K562 (cell line): ENCODE measurements around the gene SOX21.

Source experiments
- CTCF ChIP-seq, 3 experiments: IDR thresholded peaks in 2 of 3; conservative IDR thresholded peaks in 1 of 3; 2 replicates each; pipeline ENCODE4 v1.5.1; 2011 to 2012; ENCODE audit warnings: low read length in 3 of 3, mild to moderate bottlenecking in 3 of 3, control low read depth in 2 of 3, improper control_type of control experiment in 1 of 3, inconsistent platforms in 1 of 3, low read depth in 1 of 3, mixed read lengths in 1 of 3, moderate library complexity in 1 of 3; ENCODE audit not compliant: insufficient read depth in 2 of 3
- MAX ChIP-seq: sonication (generic); formaldehyde crosslinking; IDR thresholded peaks from 2 replicates; pipeline ENCODE4 v1.9.0; 2022; ENCODE audit warnings: mild to moderate bottlenecking, missing genetic modification reagents
- NFXL1 ChIP-seq: fragments of 450-650 bp; formaldehyde crosslinking; IDR thresholded peaks from 2 replicates; pipeline ENCODE4 v1.4.0; 2021; ENCODE audit warnings: mild to moderate bottlenecking
- SIN3A ChIP-seq, 2 experiments: fragments of 150-350 bp in 1 of 2; IDR thresholded peaks; 2 replicates each; pipeline ENCODE4 v1.6.1; 2011 to 2016; ENCODE audit warnings: borderline replicate concordance in 2 of 2, low read depth in 2 of 2, low read length in 2 of 2, mild to moderate bottlenecking in 2 of 2, moderate library complexity in 2 of 2; ENCODE audit not compliant: control insufficient read depth in 1 of 2

GRCh38 chr13:94696171-94696570 lies 16.2 kb downstream of the SOX21 start:
- TF ChIP-seq NFXL1 (no peak), SIN3A (IDR thresholded peaks at IDR 0.05; ENCODE audit: borderline replicate concordance in 2 of 2, control insufficient read depth in 1 of 2, low read depth in 2 of 2, low read length in 2 of 2) (no peak), MAX (CRISPR knock-in tag) (no peak), CTCF (IDR thresholded peaks at IDR 0.05 in 2 of 3, conservative IDR thresholded peaks at IDR 0.05 in 1 of 3; ENCODE audit: insufficient read depth in 2 of 3, low read depth in 1 of 3, low read length in 3 of 3) (no peak)
